Thoracic aorta (tissue), 2 donors: Measurements from ENCODE around the gene TTC7B. TPM values are rescaled to one million over a fixed set of nuclear protein-coding genes. Genes with fewer than 3 reads are reported as not detected.

ENCODE experiments used
- ATAC-seq: fragments of 150-250 bp; one replicate; pipeline ENCODE4 v1.8.0; 2017; ENCODE audit warnings: low read depth; ENCODE audit not compliant: insufficient number of reproducible peaks, low FRiP score
- DNase-seq: peaks from one replicate; pipeline ENCODE4 v3.0.0-alpha.2; 2020; ENCODE audit warnings: low spot score
- H3K27ac ChIP-seq, 2 donors: fragments of 200-600 bp; sonication (generic); 1 replicate in 1 of 2; 2 replicates in 1 of 2; pipeline ENCODE4 v1.5.1; 2016; ENCODE audit warnings: mild to moderate bottlenecking in 2 of 2, moderate library complexity in 2 of 2
- H3K27me3 ChIP-seq: fragments of 200-600 bp; sonication (generic); replicated peaks from 2 replicates; pipeline ENCODE4 v1.6.0; 2016; ENCODE audit warnings: mild to moderate bottlenecking; ENCODE audit not compliant: insufficient read depth
- H3K36me3 ChIP-seq: fragments of 200-600 bp; sonication (generic); one replicate; pipeline ENCODE4 v1.5.1; 2016
- H3K4me1 ChIP-seq, 2 donors: fragments of 200-600 bp; sonication (generic); 1 replicate in 1 of 2; 2 replicates in 1 of 2; pipeline versions ENCODE4 v1.5.1 to v1.6.0; 2016; ENCODE audit warnings: low read depth in 2 of 2, mild to moderate bottlenecking in 1 of 2; ENCODE audit not compliant: control insufficient read depth in 1 of 2
- H3K4me3 ChIP-seq: fragments of 200-600 bp; sonication (generic); 2 replicates; pipeline ENCODE4 v1.5.1; 2016; ENCODE audit warnings: mild to moderate bottlenecking
- H3K9me3 ChIP-seq: fragments of 200-600 bp; sonication (generic); 2 replicates; pipeline ENCODE4 v1.5.1; 2016
- total RNA-seq, 2 donors: library from RNA; depleted of rRNA; stranded (reverse); fragments of >200 nt; gene quantifications; one replicate each; pipeline versions ENCODE4 v1.1.0 to v1.2.3, GENCODE V29; 2016
- TF ChIP-seq, protein P1 (sequence below): fragments of 200-600 bp; sonication (generic); IDR thresholded peaks from one replicate; pipeline ENCODE4 v1.5.1; 2019; ENCODE audit warnings: antibody characterized with exemption

Gene TTC7B
- total RNA-seq, 2 donors from 2014 or later, result 38.9 to 56.3 TPM

DNA sequence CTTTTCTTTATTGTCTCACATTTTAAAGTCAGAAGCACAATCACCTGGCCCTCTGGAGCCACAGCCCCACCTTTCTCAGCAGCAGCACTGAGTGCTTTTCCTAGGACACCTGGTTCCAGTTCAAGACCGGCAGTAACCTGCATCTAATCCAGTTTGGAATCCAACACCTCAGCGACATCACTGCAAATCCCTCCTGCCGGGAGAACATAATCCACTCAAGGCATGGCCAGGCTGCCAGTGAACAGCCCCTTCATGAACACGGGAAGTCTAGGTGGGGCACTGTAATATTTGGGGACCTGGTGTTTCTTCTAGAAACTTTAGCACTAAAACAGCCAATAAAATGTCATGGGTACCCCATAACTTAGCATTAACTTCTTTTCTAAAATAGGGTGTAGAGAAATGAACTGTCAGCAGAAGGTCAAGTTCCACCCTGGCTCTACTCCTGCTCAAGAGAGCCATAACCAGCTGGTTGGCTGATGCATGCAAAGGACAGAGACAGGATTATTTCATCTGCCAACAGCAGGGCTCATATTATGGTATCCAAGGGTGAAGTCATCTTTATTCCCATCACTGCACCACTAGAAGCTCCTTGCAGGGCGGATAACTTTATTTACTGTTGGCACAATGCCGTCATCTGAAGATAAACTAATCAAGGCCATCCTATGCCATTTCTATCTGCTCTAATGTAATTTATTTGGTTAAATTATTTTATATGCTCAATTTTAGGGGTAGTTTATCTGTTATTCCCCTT lies 76.7 kb downstream of the TTC7B start:
- ATAC-seq, result no peak
- TF ChIP-seq, protein P1, sequence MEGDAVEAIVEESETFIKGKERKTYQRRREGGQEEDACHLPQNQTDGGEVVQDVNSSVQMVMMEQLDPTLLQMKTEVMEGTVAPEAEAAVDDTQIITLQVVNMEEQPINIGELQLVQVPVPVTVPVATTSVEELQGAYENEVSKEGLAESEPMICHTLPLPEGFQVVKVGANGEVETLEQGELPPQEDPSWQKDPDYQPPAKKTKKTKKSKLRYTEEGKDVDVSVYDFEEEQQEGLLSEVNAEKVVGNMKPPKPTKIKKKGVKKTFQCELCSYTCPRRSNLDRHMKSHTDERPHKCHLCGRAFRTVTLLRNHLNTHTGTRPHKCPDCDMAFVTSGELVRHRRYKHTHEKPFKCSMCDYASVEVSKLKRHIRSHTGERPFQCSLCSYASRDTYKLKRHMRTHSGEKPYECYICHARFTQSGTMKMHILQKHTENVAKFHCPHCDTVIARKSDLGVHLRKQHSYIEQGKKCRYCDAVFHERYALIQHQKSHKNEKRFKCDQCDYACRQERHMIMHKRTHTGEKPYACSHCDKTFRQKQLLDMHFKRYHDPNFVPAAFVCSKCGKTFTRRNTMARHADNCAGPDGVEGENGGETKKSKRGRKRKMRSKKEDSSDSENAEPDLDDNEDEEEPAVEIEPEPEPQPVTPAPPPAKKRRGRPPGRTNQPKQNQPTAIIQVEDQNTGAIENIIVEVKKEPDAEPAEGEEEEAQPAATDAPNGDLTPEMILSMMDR, result no peak
- no peak overlapping the region for H3K27ac ChIP-seq

DNA sequence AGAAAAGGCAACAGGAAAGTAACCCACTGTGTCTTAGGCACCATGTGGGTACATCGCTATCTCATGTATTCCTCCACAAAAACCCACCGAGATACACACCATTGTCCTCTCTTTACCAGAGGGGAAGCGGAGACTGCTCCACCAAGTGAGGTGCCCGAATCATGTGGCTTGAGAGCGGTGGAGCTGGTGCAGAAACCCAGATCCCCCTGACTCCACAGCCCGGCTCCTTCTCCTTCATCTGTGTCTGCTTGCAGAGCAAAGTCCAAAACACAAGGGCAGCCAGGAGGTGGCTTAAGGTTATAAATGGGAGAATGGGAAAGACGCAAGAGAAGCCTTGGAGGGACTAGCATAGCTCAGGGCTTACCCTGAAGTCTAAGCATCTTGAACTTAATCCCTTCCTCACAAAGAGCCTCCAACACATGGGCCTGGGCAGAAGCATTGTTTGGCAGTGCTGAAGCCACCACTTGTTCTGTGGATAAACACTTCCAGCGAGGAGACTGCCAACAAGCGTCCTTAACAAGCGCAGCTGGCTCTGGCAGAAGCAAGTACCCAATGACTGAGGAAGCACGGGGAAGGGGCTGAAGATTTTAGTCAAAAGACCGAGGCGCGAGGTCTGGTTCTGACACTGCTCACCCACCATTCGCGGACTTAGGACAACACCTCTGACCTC lies 83.0 kb downstream of the TTC7B start:
- DNase-seq (no peak), ATAC-seq (no peak)
- peak overlapping the region; percentile 3 to 21 for H3K27ac ChIP-seq

More for the DNA sequence above, 76.7 kb downstream of the TTC7B start:
- Histone ChIP-seq H3K4me3 (no peak overlapping the region), H3K9me3 (no peaks in the 10 kb centered on the region), H3K27me3 (no peaks in the 10 kb centered on the region), H3K36me3 (no peaks in the 10 kb centered on the region), H3K4me1 (peaks cover 12 to 45% of the 10 kb centered on the region in 2 donors)
- DNase-seq, result no peak

DNA sequence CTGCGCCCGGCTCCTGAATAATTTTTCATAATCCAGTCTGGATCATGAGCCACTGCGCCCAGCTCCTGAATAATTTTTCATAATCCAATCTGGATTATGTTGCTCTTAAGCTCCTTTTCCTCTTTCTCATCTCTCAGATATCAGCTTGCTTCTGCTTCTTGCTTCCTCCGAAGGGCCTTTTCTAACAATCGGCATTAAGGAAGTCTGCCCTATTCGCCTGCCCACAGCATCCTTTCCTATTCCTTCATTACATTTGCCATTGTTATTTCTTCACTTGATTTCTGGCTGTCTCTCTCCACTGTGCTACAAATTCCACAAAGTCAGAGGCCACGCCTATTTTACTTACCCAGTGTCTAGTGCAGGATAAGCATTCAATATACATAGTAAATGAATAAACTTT lies 83.5 kb downstream of the TTC7B start:
- H3K4me3 ChIP-seq, result no peak overlapping the region

More for the DNA sequence above, 83.0 kb downstream of the TTC7B start:
- Histone ChIP-seq H3K36me3 (no peaks in the 10 kb centered on the region), H3K27me3 (no peaks in the 10 kb centered on the region), H3K9me3 (no peaks in the 10 kb centered on the region), H3K4me1 (peaks cover 15 to 32% of the 10 kb centered on the region in 2 donors), H3K4me3 (no peak overlapping the region)
- TF ChIP-seq, protein P1, result no peak

DNA sequence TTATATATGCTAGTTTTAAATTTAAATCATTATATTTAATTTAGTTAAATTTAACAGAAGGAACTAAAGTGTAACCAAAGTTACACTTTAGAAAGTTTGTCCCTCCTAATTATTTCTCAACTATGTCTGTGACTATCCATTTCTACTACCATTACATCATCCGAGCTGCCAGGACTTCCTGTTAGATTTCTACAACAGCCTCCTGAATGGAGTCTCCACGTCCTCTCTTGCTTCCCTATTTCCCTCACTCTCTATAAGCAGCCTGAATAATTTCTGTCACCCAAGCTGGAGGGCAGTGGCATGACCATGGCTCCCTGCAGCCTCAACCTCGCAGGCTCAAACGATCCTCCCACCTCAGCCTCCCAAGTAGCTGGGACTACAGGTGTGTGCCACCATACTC lies 84.1 kb downstream of the TTC7B start:
- TF ChIP-seq, protein P1, result no peak
- H3K4me1 ChIP-seq, result peaks cover 15 to 38% of the 10 kb centered on the region in 2 donors
- no peaks in the 10 kb centered on the region for H3K36me3 ChIP-seq
- DNase-seq, result no peak
- no peaks in the 10 kb centered on the region for H3K9me3 ChIP-seq
- no peak for ATAC-seq
- no peak overlapping the region for H3K27ac ChIP-seq
- H3K4me3 ChIP-seq, result no peak overlapping the region
- H3K27me3 ChIP-seq, result no peaks in the 10 kb centered on the region

More for the DNA sequence above, 83.5 kb downstream of the TTC7B start:
- peak overlapping the region; percentile 3 to 21 for H3K27ac ChIP-seq
- ATAC-seq (no peak), DNase-seq (no peak)
- TF ChIP-seq, protein P1, result no peak
- H3K9me3 ChIP-seq, result no peaks in the 10 kb centered on the region
- H3K36me3 ChIP-seq, result no peaks in the 10 kb centered on the region
- peaks cover 15 to 36% of the 10 kb centered on the region in 2 donors for H3K4me1 ChIP-seq
- no peaks in the 10 kb centered on the region for H3K27me3 ChIP-seq

DNA sequence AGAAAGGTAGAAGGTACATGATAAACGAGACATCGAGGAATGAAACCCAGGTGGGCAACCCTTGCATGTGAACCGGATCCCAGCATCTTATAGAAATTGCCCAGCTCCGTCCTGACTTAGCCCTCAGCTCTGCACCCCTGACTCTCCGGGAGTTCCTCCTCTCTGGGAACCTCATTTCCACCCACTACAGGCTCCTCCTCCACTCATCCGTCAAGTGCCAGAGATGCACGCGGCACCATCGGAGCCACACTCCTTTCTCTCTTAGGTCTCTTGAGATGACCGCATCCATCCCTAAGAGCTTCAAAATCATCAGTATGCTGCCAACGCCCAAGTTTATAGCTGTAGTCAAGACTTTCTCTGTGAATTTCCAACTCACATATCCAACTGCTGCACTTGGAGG lies 84.7 kb downstream of the TTC7B start:
- no peaks in the 10 kb centered on the region for H3K27me3 ChIP-seq
- H3K4me1 ChIP-seq, result peaks cover 15 to 44% of the 10 kb centered on the region in 2 donors
- H3K4me3 ChIP-seq, result no peak overlapping the region
- no peaks in the 10 kb centered on the region for H3K36me3 ChIP-seq
- H3K27ac ChIP-seq, result no peak overlapping the region
- TF ChIP-seq, protein P1, result no peak
- no peak for ATAC-seq
- no peaks in the 10 kb centered on the region for H3K9me3 ChIP-seq
- no peak for DNase-seq
